ENCODE results near the gene BICC1. TPM values are rescaled to one million over a fixed set of nuclear protein-coding genes. Genes with fewer than 3 reads are reported as not detected.

The BICC1 gene
- total RNA-seq, 1 donor from 2014 or later = 2.4 TPM

DNA sequence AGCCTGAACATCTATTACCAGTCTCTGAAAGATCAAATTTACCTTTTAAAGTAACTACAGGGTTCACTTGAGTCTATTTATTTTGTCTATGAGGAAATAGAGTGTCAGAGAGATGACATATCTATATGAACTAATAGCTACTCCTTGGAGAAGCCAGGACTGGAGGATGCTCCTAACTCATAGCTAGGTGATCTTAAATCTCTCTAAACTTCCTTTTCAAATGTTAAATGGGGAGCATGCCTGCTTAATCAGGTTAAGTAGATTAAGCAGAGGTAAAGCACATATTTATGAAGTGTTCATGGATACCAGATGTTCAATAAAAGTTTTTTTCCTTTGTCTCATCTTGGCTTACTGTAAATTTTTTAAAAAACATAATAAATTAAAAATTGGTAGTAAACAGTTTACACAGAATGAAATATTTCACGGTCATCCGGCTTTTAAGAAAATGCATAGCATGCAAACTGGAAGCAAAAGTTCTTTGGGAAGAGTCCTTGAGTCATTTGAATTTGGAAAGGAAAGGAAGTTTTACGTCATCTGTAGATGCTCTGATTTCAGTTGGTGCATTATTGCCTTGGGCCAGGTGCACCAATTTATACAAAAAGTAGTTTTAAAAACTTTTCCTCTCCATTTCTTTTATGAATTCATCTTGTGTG, 155.1 kb downstream of the BICC1 start:
- no peaks in the 10 kb centered on the region for H3K27me3 Mint-ChIP-seq (ENCODE audit: low read depth)
- H3K4me1 Mint-ChIP-seq = no peaks in the 10 kb centered on the region
- H3K27ac Mint-ChIP-seq (ENCODE audit: unreplicated experiment) = no peak overlapping the region
- peaks cover 5% of the 10 kb centered on the region for H3K9me3 Mint-ChIP-seq
- peaks cover 7% of the 10 kb centered on the region for H3K36me3 Mint-ChIP-seq (ENCODE audit: low read depth)
- TF ChIP-seq, protein P1, sequence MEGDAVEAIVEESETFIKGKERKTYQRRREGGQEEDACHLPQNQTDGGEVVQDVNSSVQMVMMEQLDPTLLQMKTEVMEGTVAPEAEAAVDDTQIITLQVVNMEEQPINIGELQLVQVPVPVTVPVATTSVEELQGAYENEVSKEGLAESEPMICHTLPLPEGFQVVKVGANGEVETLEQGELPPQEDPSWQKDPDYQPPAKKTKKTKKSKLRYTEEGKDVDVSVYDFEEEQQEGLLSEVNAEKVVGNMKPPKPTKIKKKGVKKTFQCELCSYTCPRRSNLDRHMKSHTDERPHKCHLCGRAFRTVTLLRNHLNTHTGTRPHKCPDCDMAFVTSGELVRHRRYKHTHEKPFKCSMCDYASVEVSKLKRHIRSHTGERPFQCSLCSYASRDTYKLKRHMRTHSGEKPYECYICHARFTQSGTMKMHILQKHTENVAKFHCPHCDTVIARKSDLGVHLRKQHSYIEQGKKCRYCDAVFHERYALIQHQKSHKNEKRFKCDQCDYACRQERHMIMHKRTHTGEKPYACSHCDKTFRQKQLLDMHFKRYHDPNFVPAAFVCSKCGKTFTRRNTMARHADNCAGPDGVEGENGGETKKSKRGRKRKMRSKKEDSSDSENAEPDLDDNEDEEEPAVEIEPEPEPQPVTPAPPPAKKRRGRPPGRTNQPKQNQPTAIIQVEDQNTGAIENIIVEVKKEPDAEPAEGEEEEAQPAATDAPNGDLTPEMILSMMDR (conservative IDR thresholded peaks at IDR 0.05) = no peak
- no peak overlapping the region for H3K4me3 Mint-ChIP-seq
- no peak for DNase-seq (ENCODE audit: low read depth, low spot score)

GRCh38 chr10:58672845-58673244, 160.2 kb downstream of the BICC1 start:
- Mint-ChIP-seq H3K27ac (ENCODE audit: unreplicated experiment) (no peak overlapping the region), H3K4me3 (no peak overlapping the region), H3K36me3 (ENCODE audit: low read depth) (peaks cover 2% of the 10 kb centered on the region), H3K27me3 (ENCODE audit: low read depth) (no peaks in the 10 kb centered on the region), H3K9me3 (peaks cover 3% of the 10 kb centered on the region), H3K4me1 (no peaks in the 10 kb centered on the region)
- TF ChIP-seq, protein P1 (conservative IDR thresholded peaks at IDR 0.05) = no peak
- DNase-seq (ENCODE audit: low read depth, low spot score) = no peak

DNA sequence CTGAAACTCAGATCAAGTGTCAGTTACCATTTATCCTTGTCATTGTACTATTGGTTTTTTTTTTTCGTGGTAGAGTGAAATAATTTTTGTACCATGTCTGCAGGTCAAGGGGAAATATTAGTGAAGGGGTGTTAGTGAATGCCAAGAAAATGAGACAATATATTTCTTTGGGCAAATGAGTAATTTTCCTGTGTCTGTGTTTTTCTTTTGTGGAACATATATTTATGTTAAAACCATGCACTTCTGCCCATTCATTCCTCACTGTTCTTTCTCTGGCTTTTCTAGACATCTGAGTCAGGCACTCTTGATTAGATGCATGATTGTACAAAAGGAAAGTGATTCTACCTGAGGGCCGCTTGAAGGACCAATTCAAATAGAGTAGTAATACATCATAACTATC, 161.6 kb downstream of the BICC1 start:
- Mint-ChIP-seq H3K27ac (ENCODE audit: unreplicated experiment) (no peak overlapping the region), H3K4me3 (no peak overlapping the region), H3K27me3 (ENCODE audit: low read depth) (no peaks in the 10 kb centered on the region), H3K9me3 (peaks cover 3% of the 10 kb centered on the region), H3K4me1 (no peaks in the 10 kb centered on the region), H3K36me3 (ENCODE audit: low read depth) (peaks cover 2% of the 10 kb centered on the region)
- TF ChIP-seq, protein P1 (conservative IDR thresholded peaks at IDR 0.05) = no peak
- no peak for DNase-seq (ENCODE audit: low read depth, low spot score)

- TF ChIP-seq, protein P1 (conservative IDR thresholded peaks at IDR 0.05) = no peak
- DNase-seq (ENCODE audit: low read depth, low spot score) = no peak
- Mint-ChIP-seq H3K27me3 (ENCODE audit: low read depth) (peaks cover 2% of the 10 kb centered on the region), H3K27ac (ENCODE audit: unreplicated experiment) (no peak overlapping the region), H3K36me3 (ENCODE audit: low read depth) (peaks cover 2% of the 10 kb centered on the region), H3K4me1 (no peaks in the 10 kb centered on the region), H3K4me3 (no peak overlapping the region), H3K9me3 (peaks cover 3% of the 10 kb centered on the region)
Measured at GRCh38 chr10:58675321-58675720, 162.6 kb downstream of the BICC1 start.

DNA sequence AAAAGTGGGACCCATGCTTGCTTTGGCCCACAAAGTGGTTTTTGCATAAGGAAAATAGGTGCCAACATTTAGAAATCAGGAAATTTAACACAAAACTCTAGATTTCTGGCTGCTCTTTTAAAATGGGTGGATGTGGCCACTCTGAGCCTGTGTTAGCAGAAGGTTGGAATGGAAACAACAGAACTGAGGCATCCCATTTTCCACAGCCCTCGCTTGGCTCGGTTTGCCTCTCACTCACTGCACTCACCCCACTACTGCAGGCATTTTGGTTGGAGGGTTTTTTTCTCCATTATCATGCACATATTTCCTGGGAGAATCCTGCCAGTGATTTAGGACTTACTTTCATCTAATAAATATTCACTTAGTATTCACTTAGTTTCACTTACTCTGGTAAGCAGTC, 178.9 kb downstream of the BICC1 start:
- Mint-ChIP-seq H3K27ac (ENCODE audit: unreplicated experiment) (no peak overlapping the region), H3K27me3 (ENCODE audit: low read depth) (no peaks in the 10 kb centered on the region), H3K36me3 (ENCODE audit: low read depth) (peaks cover 4% of the 10 kb centered on the region), H3K9me3 (peaks cover 4% of the 10 kb centered on the region), H3K4me3 (no peak overlapping the region), H3K4me1 (no peaks in the 10 kb centered on the region)
- TF ChIP-seq, protein P1 (conservative IDR thresholded peaks at IDR 0.05) = no peak
- no peak for DNase-seq (ENCODE audit: low read depth, low spot score)

All from neural crest cell (in vitro differentiated cells).